ENCODE data around the gene MT2A. TPM values are rescaled to one million over a fixed set of nuclear protein-coding genes. Genes with fewer than 3 reads are reported as not detected.

MT2A gene
- total and polyA plus RNA-seq, 2 donors from 2014 or later = 315 to 507 TPM

GRCh38 chr16:56641166-56641565 lies 32.8 kb downstream of the MT2A start:
- DNase-seq (no peak), FAIRE-seq (no peak)
- Histone ChIP-seq H3K27ac (ENCODE audit: low read depth in 2 of 2, low read length in 2 of 2) (no peak overlapping the region), H3K9me3 (ENCODE audit: control insufficient read depth in 2 of 3, insufficient read depth in 1 of 3, low read length in 3 of 3) (no peaks in the 10 kb centered on the region), H3K4me1 (ENCODE audit: control insufficient read depth in 2 of 3, insufficient read depth in 2 of 3, low read depth in 1 of 3, low read length in 3 of 3) (peaks cover 0 to 18% (median 6%) of the 10 kb centered on the region in 3 donors), H3K36me3 (ENCODE audit: control insufficient read depth in 2 of 3, insufficient read depth in 3 of 3, low read length in 3 of 3) (no peaks in the 10 kb centered on the region), H3K27me3 (ENCODE audit: control insufficient read depth, insufficient read depth, low read length) (peaks cover 72% of the 10 kb centered on the region), H3K4me3 (ENCODE audit: low read length in 3 of 3) (no peak overlapping the region), H3K9ac (ENCODE audit: low read length in 3 of 3) (no peak overlapping the region)
- intact Hi-C loops (cut with DNase I) = no loop called here
- TF ChIP-seq, protein P1, sequence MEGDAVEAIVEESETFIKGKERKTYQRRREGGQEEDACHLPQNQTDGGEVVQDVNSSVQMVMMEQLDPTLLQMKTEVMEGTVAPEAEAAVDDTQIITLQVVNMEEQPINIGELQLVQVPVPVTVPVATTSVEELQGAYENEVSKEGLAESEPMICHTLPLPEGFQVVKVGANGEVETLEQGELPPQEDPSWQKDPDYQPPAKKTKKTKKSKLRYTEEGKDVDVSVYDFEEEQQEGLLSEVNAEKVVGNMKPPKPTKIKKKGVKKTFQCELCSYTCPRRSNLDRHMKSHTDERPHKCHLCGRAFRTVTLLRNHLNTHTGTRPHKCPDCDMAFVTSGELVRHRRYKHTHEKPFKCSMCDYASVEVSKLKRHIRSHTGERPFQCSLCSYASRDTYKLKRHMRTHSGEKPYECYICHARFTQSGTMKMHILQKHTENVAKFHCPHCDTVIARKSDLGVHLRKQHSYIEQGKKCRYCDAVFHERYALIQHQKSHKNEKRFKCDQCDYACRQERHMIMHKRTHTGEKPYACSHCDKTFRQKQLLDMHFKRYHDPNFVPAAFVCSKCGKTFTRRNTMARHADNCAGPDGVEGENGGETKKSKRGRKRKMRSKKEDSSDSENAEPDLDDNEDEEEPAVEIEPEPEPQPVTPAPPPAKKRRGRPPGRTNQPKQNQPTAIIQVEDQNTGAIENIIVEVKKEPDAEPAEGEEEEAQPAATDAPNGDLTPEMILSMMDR (IDR thresholded peaks at IDR 0.05; ENCODE audit: borderline replicate concordance, extremely low read depth, insufficient read depth) = no peak

GRCh38 chr16:56643080-56643778 lies 34.8 kb downstream of the MT2A start:
- FAIRE-seq (no peak), DNase-seq (peak in 3 of 5 donors; percentile 50 to 93 (median 58))
- TF ChIP-seq, protein P1 (IDR thresholded peaks at IDR 0.05; ENCODE audit: borderline replicate concordance, extremely low read depth, insufficient read depth) = peak; percentile 42
- Histone ChIP-seq H3K36me3 (ENCODE audit: control insufficient read depth in 2 of 3, insufficient read depth in 3 of 3, low read length in 3 of 3) (no peaks in the 10 kb centered on the region), H3K9me3 (ENCODE audit: control insufficient read depth in 2 of 3, insufficient read depth in 1 of 3, low read length in 3 of 3) (no peaks in the 10 kb centered on the region), H3K4me1 (ENCODE audit: control insufficient read depth in 2 of 3, insufficient read depth in 2 of 3, low read depth in 1 of 3, low read length in 3 of 3) (peaks cover 0 to 13% (median 6%) of the 10 kb centered on the region in 3 donors), H3K27ac (ENCODE audit: low read depth in 2 of 2, low read length in 2 of 2) (no peak overlapping the region), H3K9ac (ENCODE audit: low read length in 3 of 3) (peak overlapping the region in 1 of 3 donors; percentile 47), H3K27me3 (ENCODE audit: control insufficient read depth, insufficient read depth, low read length) (peaks cover 66% of the 10 kb centered on the region), H3K4me3 (ENCODE audit: low read length in 3 of 3) (peak overlapping the region in 2 of 3 donors; percentile 16 to 50)
- intact Hi-C loops (cut with DNase I) = no loop called here

- peaks cover 0 to 9% (median 6%) of the 10 kb centered on the region in 3 donors for H3K4me1 ChIP-seq (ENCODE audit: control insufficient read depth in 2 of 3, insufficient read depth in 2 of 3, low read depth in 1 of 3, low read length in 3 of 3)
- H3K9me3 ChIP-seq (ENCODE audit: control insufficient read depth in 2 of 3, insufficient read depth in 1 of 3, low read length in 3 of 3) = no peaks in the 10 kb centered on the region
- DNase-seq = no peak
- TF ChIP-seq, protein P1 (IDR thresholded peaks at IDR 0.05; ENCODE audit: borderline replicate concordance, extremely low read depth, insufficient read depth) = no peak
- H3K27ac ChIP-seq (ENCODE audit: low read depth in 2 of 2, low read length in 2 of 2) = no peak overlapping the region
- intact Hi-C loops (cut with DNase I) = no loop called here
- H3K27me3 ChIP-seq (ENCODE audit: control insufficient read depth, insufficient read depth, low read length) = peaks cover 63% of the 10 kb centered on the region
- no peaks in the 10 kb centered on the region for H3K36me3 ChIP-seq (ENCODE audit: control insufficient read depth in 2 of 3, insufficient read depth in 3 of 3, low read length in 3 of 3)
- H3K9ac ChIP-seq (ENCODE audit: low read length in 3 of 3) = peak overlapping the region in 1 of 3 donors; percentile 47
- peak overlapping the region in 2 of 3 donors; percentile 12 to 50 for H3K4me3 ChIP-seq (ENCODE audit: low read length in 3 of 3)
- no peak for FAIRE-seq
Observed at GRCh38 chr16:56643833-56644232, 35.4 kb downstream of the MT2A start.

Measured in kidney (tissue), 14 donors.